Fibroblast of lung (primary cell): Measurements from ENCODE around the gene MYRF. TPM values are rescaled to one million over a fixed set of nuclear protein-coding genes. Genes with fewer than 3 reads are reported as not detected.

Experiments used
- DNase-seq, 2 donors: peaks; one replicate each; pipeline versions ENCODE4 v3.0.0 to v3.0.0-alpha.2; 2010; ENCODE audit warnings: low read depth in 2 of 2
- H2AFZ ChIP-seq: 2 replicates; pipeline ENCODE4 v1.5.1; 2012; ENCODE audit warnings: low read length, control low read depth, inconsistent platforms
- H3K27ac ChIP-seq: 2 replicates; pipeline ENCODE4 v1.5.1; 2011; ENCODE audit warnings: low read length, control low read depth; ENCODE audit not compliant: insufficient read depth
- H3K27me3 ChIP-seq: 2 replicates; pipeline ENCODE4 v1.5.1; 2011; ENCODE audit warnings: mild to moderate bottlenecking, low read length; ENCODE audit not compliant: control insufficient read depth, insufficient read depth
- H3K36me3 ChIP-seq: 2 replicates; pipeline ENCODE4 v1.5.1; 2011; ENCODE audit warnings: low read length; ENCODE audit not compliant: control insufficient read depth, insufficient read depth
- H3K4me1 ChIP-seq: 2 replicates; pipeline ENCODE4 v1.5.1; 2011; ENCODE audit warnings: low read length; ENCODE audit not compliant: control insufficient read depth, insufficient read depth; ENCODE audit errors: extremely low read depth
- H3K4me2 ChIP-seq: 2 replicates; pipeline ENCODE4 v1.5.1; 2011; ENCODE audit warnings: low read length, control low read depth; ENCODE audit not compliant: insufficient read depth; ENCODE audit errors: extremely low read depth
- H3K4me3 ChIP-seq, 4 experiments: fragments of 200-600 bp in 1 of 4; sonication (generic) in 1 of 4; replicated peaks in 1 of 4; 2 replicates each; pipeline ENCODE4 v1.5.1; 2011 to 2016; ENCODE audit warnings: low read length in 4 of 4, low read depth in 3 of 4, mild to moderate bottlenecking in 3 of 4, control low read depth in 2 of 4, inconsistent platforms in 1 of 4, mixed read lengths in 1 of 4; ENCODE audit not compliant: insufficient read depth in 1 of 4; ENCODE audit errors: control extremely low read depth in 1 of 4
- H3K79me2 ChIP-seq: 2 replicates; pipeline ENCODE4 v1.5.1; 2012; ENCODE audit warnings: mild to moderate bottlenecking, low read length, inconsistent platforms; ENCODE audit not compliant: control insufficient read depth, insufficient read depth
- H3K9ac ChIP-seq: 2 replicates; pipeline ENCODE4 v1.5.1; 2011; ENCODE audit warnings: mild to moderate bottlenecking, low read length, control low read depth; ENCODE audit not compliant: insufficient read depth
- H3K9me3 ChIP-seq: 2 replicates; pipeline ENCODE4 v1.5.1; 2012; ENCODE audit warnings: low read depth, low read length; ENCODE audit not compliant: control insufficient read depth, insufficient read depth
- H4K20me1 ChIP-seq: 2 replicates; pipeline ENCODE4 v1.5.1; 2011; ENCODE audit warnings: low read length; ENCODE audit not compliant: control insufficient read depth, insufficient read depth; ENCODE audit errors: extremely low read depth
- CTCF ChIP-seq, 2 donors: IDR thresholded peaks in 1 of 2; conservative IDR thresholded peaks in 1 of 2; 1 replicate in 1 of 2; 2 replicates in 1 of 2; pipeline ENCODE4 v1.5.1; 2011 to 2012; ENCODE audit warnings: low read length in 2 of 2, control low read depth in 1 of 2, inconsistent platforms in 1 of 2, low read depth in 1 of 2, mild to moderate bottlenecking in 1 of 2
- EZH2 ChIP-seq: IDR thresholded peaks from 2 replicates; pipeline ENCODE4 v1.5.1; 2012; ENCODE audit warnings: low read length, control low read depth, mild to moderate bottlenecking; ENCODE audit errors: missing control alignments
- polyA minus RNA-seq: library from RNA; depleted of rRNA, polyadenylated mRNA; stranded (reverse); fragments of >200 nt; gene quantifications from 2 replicates; pipeline ENCODE4 v1.2.3, GENCODE V29; 2011; ENCODE audit warnings: low replicate concordance
- polyA plus RNA-seq, 2 donors: library from polyadenylated mRNA; depleted of rRNA in 1 of 2; stranded (reverse) in 1 of 2; unstranded in 1 of 2; fragments of >200 nt; gene quantifications; 2 replicates each; pipeline ENCODE4 v1.2.1, GENCODE V29; 2011 to 2012; ENCODE audit warnings: missing spikeins in 1 of 2
- total RNA-seq: library from RNA; depleted of rRNA; stranded (reverse); fragments of >200 nt; gene quantifications from 2 replicates; pipeline ENCODE4 v1.2.1, GENCODE V29; 2014

Gene MYRF
- under 0.01 and 0.17 TPM in 2 replicates for total RNA-seq
- polyA plus RNA-seq: 0.10 and 0.11 TPM in 2 replicates
- 0.27 and 0.28 TPM in 2 replicates for polyA plus RNA-seq (2012)
- 0.30 and 0.67 TPM in 2 replicates for polyA minus RNA-seq

GRCh38 chr11:61752117-61752924 lies at the start of gene MYRF:
Gene MYRF (plus strand): TSS chr11:61752636. CDS start chr11:61752745, 109 bp downstream.
- peak within 1 kb of the TSS; percentile 46 for H2AFZ ChIP-seq
- H3K4me3 ChIP-seq: peak within 1 kb of the TSS in 2 of 4 experiments; percentile 34 to 35
- peak in 1 of 2 donors; percentile 24 for DNase-seq
- H3K9ac ChIP-seq: no peak within 1 kb of the TSS
- TF ChIP-seq CTCF (conservative IDR thresholded peaks at IDR 0.05 in 1 of 2, IDR thresholded peaks at IDR 0.05 in 1 of 2; ENCODE audit: low read depth in 1 of 2, low read length in 2 of 2) (peak; percentile 32 to 43), EZH2 (no peak)
- peak within 1 kb of the TSS; percentile 80 for H3K4me2 ChIP-seq
- H4K20me1 ChIP-seq: no peaks in the 10 kb centered on the region
- H3K4me1 ChIP-seq: peaks cover 3% of the 10 kb centered on the region
- no peaks in the 10 kb centered on the region for H3K36me3 ChIP-seq
- peaks cover 13% of the 10 kb centered on the region for H3K27me3 ChIP-seq
- H3K9me3 ChIP-seq: no peaks in the 10 kb centered on the region
- no peaks in the 10 kb centered on the region for H3K79me2 ChIP-seq
- H3K27ac ChIP-seq: no peak within 1 kb of the TSS

- no peaks in the 10 kb centered on the region for H4K20me1 ChIP-seq
- no peak for DNase-seq
- no peaks in the 10 kb centered on the region for H3K27me3 ChIP-seq
- H3K9ac ChIP-seq: no peak overlapping the region
- no peak overlapping the region for H2AFZ ChIP-seq
- no peaks in the 10 kb centered on the region for H3K36me3 ChIP-seq
- TF ChIP-seq CTCF (conservative IDR thresholded peaks at IDR 0.05 in 1 of 2, IDR thresholded peaks at IDR 0.05 in 1 of 2; ENCODE audit: low read depth in 1 of 2, low read length in 2 of 2) (no peak), EZH2 (no peak)
- H3K4me1 ChIP-seq: peaks cover 4% of the 10 kb centered on the region
- no peaks in the 10 kb centered on the region for H3K79me2 ChIP-seq
- no peaks in the 10 kb centered on the region for H3K9me3 ChIP-seq
- H3K27ac ChIP-seq: no peak overlapping the region
- H3K4me2 ChIP-seq: no peak overlapping the region
- H3K4me3 ChIP-seq: no peak overlapping the region
These were observed 49.6 kb upstream of the MYRF start for GRCh38 chr11:61702701-61703312.

DNA sequence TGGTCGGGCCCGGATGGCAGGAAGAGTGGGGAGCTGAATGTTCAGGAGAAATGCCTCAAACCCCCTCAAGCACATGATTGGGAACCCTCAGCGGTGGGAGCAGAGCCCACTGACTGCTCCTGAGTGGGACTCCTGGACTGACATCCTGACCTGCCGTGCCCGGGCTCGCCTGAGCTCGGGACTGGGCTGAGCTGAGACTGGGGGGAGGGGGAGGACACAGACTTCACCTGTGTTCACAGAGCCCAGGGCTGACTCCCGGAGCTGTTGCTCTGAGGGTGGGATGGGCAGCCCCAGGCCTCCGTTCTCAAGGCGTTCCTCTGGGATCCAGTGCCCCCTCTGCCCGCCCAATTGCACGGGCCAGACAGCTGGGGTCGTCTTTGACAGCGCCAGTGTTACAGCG lies 47.6 kb upstream of the MYRF start:
- peaks cover 2% of the 10 kb centered on the region for H3K4me1 ChIP-seq

More for the DNA sequence above, 47.6 kb upstream of the MYRF start:
- H3K27me3 ChIP-seq: no peaks in the 10 kb centered on the region
- no peak for DNase-seq
- no peak overlapping the region for H2AFZ ChIP-seq
- no peak overlapping the region for H3K4me3 ChIP-seq
- no peaks in the 10 kb centered on the region for H4K20me1 ChIP-seq
- no peaks in the 10 kb centered on the region for H3K9me3 ChIP-seq
- TF ChIP-seq EZH2 (no peak), CTCF (conservative IDR thresholded peaks at IDR 0.05 in 1 of 2, IDR thresholded peaks at IDR 0.05 in 1 of 2; ENCODE audit: low read depth in 1 of 2, low read length in 2 of 2) (no peak)
- no peaks in the 10 kb centered on the region for H3K36me3 ChIP-seq
- H3K4me2 ChIP-seq: no peak overlapping the region
- no peak overlapping the region for H3K9ac ChIP-seq
- H3K27ac ChIP-seq: no peak overlapping the region
- H3K79me2 ChIP-seq: no peaks in the 10 kb centered on the region
